HEK293 (cell line): ENCODE measurements around the gene PAX3.

Experiments
- HOXA7 ChIP-seq: sonication (generic); formaldehyde crosslinking; IDR thresholded peaks from 2 replicates; pipeline ENCODE4 v1.8.1; 2022; ENCODE audit warnings: missing genetic modification reagents, borderline replicate concordance
- ZNF274 ChIP-seq, 2 experiments: fragments of 200-500 bp in 1 of 2; fragments of 450-650 bp in 1 of 2; sonication (Bioruptor generic) in 1 of 2; formaldehyde crosslinking in 1 of 2; IDR thresholded peaks; 2 replicates each; pipeline versions ENCODE4 v1.5.1 to v1.6.1; 2014 to 2016; ENCODE audit warnings: borderline replicate concordance in 1 of 2, inconsistent platforms in 1 of 2, low read length in 1 of 2, missing biosample characterization in 1 of 2, missing genetic modification characterization in 1 of 2
- ZNF311 ChIP-seq: fragments of 450-650 bp; formaldehyde crosslinking; IDR thresholded peaks from 2 replicates; pipeline ENCODE4 v1.5.1; 2017; ENCODE audit warnings: missing biosample characterization, missing genetic modification characterization, borderline replicate concordance
- ZNF692 ChIP-seq: fragments of 450-650 bp; formaldehyde crosslinking; IDR thresholded peaks from 2 replicates; pipeline ENCODE4 v1.5.1; 2016; ENCODE audit warnings: missing biosample characterization, missing genetic modification characterization
- ZNF747 ChIP-seq: fragments of 450-650 bp; formaldehyde crosslinking; IDR thresholded peaks from 2 replicates; pipeline ENCODE4 v1.5.1; 2016; ENCODE audit warnings: missing biosample characterization, missing genetic modification characterization
- ZNF791 ChIP-seq: fragments of 450-650 bp; formaldehyde crosslinking; IDR thresholded peaks from 2 replicates; pipeline ENCODE4 v1.5.1; 2016; ENCODE audit warnings: missing biosample characterization, missing genetic modification characterization
- ZSCAN18 ChIP-seq: fragments of 450-650 bp; formaldehyde crosslinking; IDR thresholded peaks from 2 replicates; pipeline ENCODE4 v1.5.1; 2016; ENCODE audit warnings: missing biosample characterization, missing genetic modification characterization
- TF ChIP-seq, protein P1 (sequence below): fragments of 450-650 bp; formaldehyde crosslinking; IDR thresholded peaks from 2 replicates; pipeline ENCODE4 v1.5.1; 2016; ENCODE audit warnings: missing biosample characterization, missing genetic modification characterization
- TF ChIP-seq, protein P2 (sequence below): fragments of 450-650 bp; formaldehyde crosslinking; IDR thresholded peaks from 2 replicates; pipeline ENCODE4 v1.5.1; 2017; ENCODE audit warnings: missing biosample characterization, mild to moderate bottlenecking, missing genetic modification characterization, moderate library complexity

- no peak for TF ChIP-seq ZNF274 (IDR thresholded peaks at IDR 0.05; ENCODE audit: low read length)
- no peak for TF ChIP-seq ZNF274 (tag by site-specific recombination; IDR thresholded peaks at IDR 0.05; ENCODE audit: borderline replicate concordance)
- TF ChIP-seq ZSCAN18 (tag by site-specific recombination), result no peak
- TF ChIP-seq, protein P1, sequence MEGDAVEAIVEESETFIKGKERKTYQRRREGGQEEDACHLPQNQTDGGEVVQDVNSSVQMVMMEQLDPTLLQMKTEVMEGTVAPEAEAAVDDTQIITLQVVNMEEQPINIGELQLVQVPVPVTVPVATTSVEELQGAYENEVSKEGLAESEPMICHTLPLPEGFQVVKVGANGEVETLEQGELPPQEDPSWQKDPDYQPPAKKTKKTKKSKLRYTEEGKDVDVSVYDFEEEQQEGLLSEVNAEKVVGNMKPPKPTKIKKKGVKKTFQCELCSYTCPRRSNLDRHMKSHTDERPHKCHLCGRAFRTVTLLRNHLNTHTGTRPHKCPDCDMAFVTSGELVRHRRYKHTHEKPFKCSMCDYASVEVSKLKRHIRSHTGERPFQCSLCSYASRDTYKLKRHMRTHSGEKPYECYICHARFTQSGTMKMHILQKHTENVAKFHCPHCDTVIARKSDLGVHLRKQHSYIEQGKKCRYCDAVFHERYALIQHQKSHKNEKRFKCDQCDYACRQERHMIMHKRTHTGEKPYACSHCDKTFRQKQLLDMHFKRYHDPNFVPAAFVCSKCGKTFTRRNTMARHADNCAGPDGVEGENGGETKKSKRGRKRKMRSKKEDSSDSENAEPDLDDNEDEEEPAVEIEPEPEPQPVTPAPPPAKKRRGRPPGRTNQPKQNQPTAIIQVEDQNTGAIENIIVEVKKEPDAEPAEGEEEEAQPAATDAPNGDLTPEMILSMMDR, result no peak
- no peak for TF ChIP-seq ZNF692 (tag by site-specific recombination)
- TF ChIP-seq ZNF747, result no peak
- no peak for TF ChIP-seq ZNF311 (tag by site-specific recombination)
- TF ChIP-seq, protein P2, sequence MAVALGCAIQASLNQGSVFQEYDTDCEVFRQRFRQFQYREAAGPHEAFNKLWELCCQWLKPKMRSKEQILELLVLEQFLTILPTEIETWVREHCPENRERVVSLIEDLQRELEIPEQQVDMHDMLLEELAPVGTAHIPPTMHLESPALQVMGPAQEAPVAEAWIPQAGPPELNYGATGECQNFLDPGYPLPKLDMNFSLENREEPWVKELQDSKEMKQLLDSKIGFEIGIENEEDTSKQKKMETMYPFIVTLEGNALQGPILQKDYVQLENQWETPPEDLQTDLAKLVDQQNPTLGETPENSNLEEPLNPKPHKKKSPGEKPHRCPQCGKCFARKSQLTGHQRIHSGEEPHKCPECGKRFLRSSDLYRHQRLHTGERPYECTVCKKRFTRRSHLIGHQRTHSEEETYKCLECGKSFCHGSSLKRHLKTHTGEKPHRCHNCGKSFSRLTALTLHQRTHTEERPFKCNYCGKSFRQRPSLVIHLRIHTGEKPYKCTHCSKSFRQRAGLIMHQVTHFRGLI (tag by site-specific recombination), result no peak
- no peak for TF ChIP-seq ZNF791 (tag by site-specific recombination)
- TF ChIP-seq HOXA7 (CRISPR knock-in tag), result no peak
Observed at GRCh38 chr2:222261504-222261903, 37.3 kb downstream of the PAX3 start.
